Measurements from ENCODE around the gene NDUFV2. TPM values are rescaled to one million over a fixed set of nuclear protein-coding genes. Genes with fewer than 3 reads are reported as not detected.

NDUFV2 gene
- total and polyA plus RNA-seq, 2 donors from 2014 or later: 131 to 391 TPM

DNA sequence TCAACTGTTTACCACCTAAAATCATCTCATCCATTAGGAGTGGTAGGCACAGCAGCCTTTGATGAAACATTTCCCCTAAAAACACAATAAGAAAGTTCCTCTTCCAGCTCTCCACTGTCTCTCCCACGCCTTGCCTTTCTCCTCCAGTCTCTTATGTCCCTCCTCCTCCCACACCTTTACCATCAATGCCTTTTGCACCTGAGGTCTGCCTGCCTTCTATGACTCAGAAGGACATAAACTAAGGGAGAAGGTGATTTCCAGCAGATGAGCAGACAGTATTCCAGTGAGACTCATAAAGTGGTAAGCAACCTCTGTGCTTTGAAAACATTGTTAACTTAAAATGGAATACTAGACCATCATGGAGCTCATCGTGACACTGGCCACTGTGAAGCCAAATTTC is 34.2 kb upstream of the NDUFV2 start:
- TF ChIP-seq, protein P1, sequence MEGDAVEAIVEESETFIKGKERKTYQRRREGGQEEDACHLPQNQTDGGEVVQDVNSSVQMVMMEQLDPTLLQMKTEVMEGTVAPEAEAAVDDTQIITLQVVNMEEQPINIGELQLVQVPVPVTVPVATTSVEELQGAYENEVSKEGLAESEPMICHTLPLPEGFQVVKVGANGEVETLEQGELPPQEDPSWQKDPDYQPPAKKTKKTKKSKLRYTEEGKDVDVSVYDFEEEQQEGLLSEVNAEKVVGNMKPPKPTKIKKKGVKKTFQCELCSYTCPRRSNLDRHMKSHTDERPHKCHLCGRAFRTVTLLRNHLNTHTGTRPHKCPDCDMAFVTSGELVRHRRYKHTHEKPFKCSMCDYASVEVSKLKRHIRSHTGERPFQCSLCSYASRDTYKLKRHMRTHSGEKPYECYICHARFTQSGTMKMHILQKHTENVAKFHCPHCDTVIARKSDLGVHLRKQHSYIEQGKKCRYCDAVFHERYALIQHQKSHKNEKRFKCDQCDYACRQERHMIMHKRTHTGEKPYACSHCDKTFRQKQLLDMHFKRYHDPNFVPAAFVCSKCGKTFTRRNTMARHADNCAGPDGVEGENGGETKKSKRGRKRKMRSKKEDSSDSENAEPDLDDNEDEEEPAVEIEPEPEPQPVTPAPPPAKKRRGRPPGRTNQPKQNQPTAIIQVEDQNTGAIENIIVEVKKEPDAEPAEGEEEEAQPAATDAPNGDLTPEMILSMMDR (IDR thresholded peaks at IDR 0.05; ENCODE audit: borderline replicate concordance, extremely low read depth, insufficient read depth): no peak
- no peak for DNase-seq
- no peak overlapping the region for H3K4me3 ChIP-seq (ENCODE audit: low read length in 3 of 3)
- no peaks in the 10 kb centered on the region for H3K36me3 ChIP-seq (ENCODE audit: control insufficient read depth in 2 of 3, insufficient read depth in 3 of 3, low read length in 3 of 3)
- H3K9ac ChIP-seq (ENCODE audit: low read length in 3 of 3): no peak overlapping the region
- FAIRE-seq: no peak
- intact Hi-C loops (cut with DNase I): no loop called here
- no peaks in the 10 kb centered on the region for H3K4me1 ChIP-seq (ENCODE audit: control insufficient read depth in 2 of 3, insufficient read depth in 2 of 3, low read depth in 1 of 3, low read length in 3 of 3)
- H3K9me3 ChIP-seq (ENCODE audit: control insufficient read depth in 2 of 3, insufficient read depth in 1 of 3, low read length in 3 of 3): no peaks in the 10 kb centered on the region
- H3K27ac ChIP-seq (ENCODE audit: low read depth in 2 of 2, low read length in 2 of 2): no peak overlapping the region
- H3K27me3 ChIP-seq (ENCODE audit: control insufficient read depth, insufficient read depth, low read length): no peaks in the 10 kb centered on the region

DNA sequence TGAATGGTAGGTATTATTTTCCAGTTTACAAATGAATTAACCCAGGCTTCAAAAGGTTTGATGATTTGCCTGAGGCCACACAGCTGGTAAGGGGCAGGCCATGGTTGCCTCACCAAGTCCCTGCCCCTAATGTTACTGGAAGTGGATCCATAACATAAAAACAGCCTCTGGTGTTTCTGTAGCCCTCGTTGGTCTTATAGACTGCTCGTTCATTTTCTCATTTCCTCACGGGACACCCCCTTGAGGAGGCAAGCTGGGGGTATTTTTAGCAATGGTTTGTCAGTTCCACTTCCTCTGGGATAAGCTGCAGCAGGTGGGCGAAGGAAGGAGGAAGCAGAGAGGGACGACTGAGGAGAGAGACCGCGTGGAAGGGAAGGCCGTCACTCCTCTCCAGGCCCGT is 32.9 kb upstream of the NDUFV2 start:
- peak overlapping the region in 1 of 3 donors; percentile 12 for H3K9ac ChIP-seq (ENCODE audit: low read length in 3 of 3)
- TF ChIP-seq, protein P1 (IDR thresholded peaks at IDR 0.05; ENCODE audit: borderline replicate concordance, extremely low read depth, insufficient read depth): no peak
- no peak overlapping the region for H3K27ac ChIP-seq (ENCODE audit: low read depth in 2 of 2, low read length in 2 of 2)
- DNase-seq: peak in 1 of 5 donors; percentile 17
- H3K36me3 ChIP-seq (ENCODE audit: control insufficient read depth in 2 of 3, insufficient read depth in 3 of 3, low read length in 3 of 3): no peaks in the 10 kb centered on the region
- H3K4me3 ChIP-seq (ENCODE audit: low read length in 3 of 3): no peak overlapping the region
- intact Hi-C loops (cut with DNase I): no loop called here
- no peak for FAIRE-seq
- H3K4me1 ChIP-seq (ENCODE audit: control insufficient read depth in 2 of 3, insufficient read depth in 2 of 3, low read depth in 1 of 3, low read length in 3 of 3): no peaks in the 10 kb centered on the region
- H3K27me3 ChIP-seq (ENCODE audit: control insufficient read depth, insufficient read depth, low read length): no peaks in the 10 kb centered on the region
- H3K9me3 ChIP-seq (ENCODE audit: control insufficient read depth in 2 of 3, insufficient read depth in 1 of 3, low read length in 3 of 3): no peaks in the 10 kb centered on the region

DNA sequence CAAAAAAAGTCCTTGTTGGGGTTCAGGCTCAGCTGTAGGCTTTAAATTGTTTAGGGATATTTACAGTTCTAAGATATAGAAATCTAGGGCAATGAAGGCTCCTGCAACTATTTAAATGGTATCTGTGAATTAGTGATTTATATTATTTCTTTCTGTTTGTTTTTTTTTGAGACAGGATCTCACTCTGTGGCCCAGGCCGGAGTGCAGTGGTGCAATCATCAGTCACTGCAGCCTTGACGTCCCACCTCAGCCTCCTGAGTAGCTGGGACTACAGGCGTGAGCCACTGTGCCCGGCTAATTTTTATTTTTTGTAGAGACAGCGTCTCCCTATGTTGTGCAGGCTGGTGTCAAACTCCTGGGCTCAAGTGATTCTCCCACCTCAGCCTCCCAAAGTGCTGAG is 32.3 kb upstream of the NDUFV2 start:
- Histone ChIP-seq H3K4me1 (ENCODE audit: control insufficient read depth in 2 of 3, insufficient read depth in 2 of 3, low read depth in 1 of 3, low read length in 3 of 3) (no peaks in the 10 kb centered on the region), H3K36me3 (ENCODE audit: control insufficient read depth in 2 of 3, insufficient read depth in 3 of 3, low read length in 3 of 3) (no peaks in the 10 kb centered on the region), H3K27ac (ENCODE audit: low read depth in 2 of 2, low read length in 2 of 2) (no peak overlapping the region), H3K9me3 (ENCODE audit: control insufficient read depth in 2 of 3, insufficient read depth in 1 of 3, low read length in 3 of 3) (no peaks in the 10 kb centered on the region), H3K9ac (ENCODE audit: low read length in 3 of 3) (no peak overlapping the region), H3K4me3 (ENCODE audit: low read length in 3 of 3) (no peak overlapping the region), H3K27me3 (ENCODE audit: control insufficient read depth, insufficient read depth, low read length) (no peaks in the 10 kb centered on the region)
- intact Hi-C loops (cut with DNase I): no loop called here
- DNase-seq (no peak), FAIRE-seq (no peak)
- TF ChIP-seq, protein P1 (IDR thresholded peaks at IDR 0.05; ENCODE audit: borderline replicate concordance, extremely low read depth, insufficient read depth): no peak

Data from kidney (tissue), 14 donors.